ENCODE data around the gene RPS6KL1.

Gene RPS6KL1

GRCh38 chr14:74912111-74912510, 10.9 kb downstream of the RPS6KL1 start:
- no peak for DNase-seq (ENCODE audit: low read depth)

- no peak for DNase-seq (ENCODE audit: low read depth)
Observed at GRCh38 chr14:74911704-74912103, 11.4 kb downstream of the RPS6KL1 start.

GRCh38 chr14:74911221-74911620, 11.8 kb downstream of the RPS6KL1 start:
- no peak for DNase-seq (ENCODE audit: low read depth)

DNA sequence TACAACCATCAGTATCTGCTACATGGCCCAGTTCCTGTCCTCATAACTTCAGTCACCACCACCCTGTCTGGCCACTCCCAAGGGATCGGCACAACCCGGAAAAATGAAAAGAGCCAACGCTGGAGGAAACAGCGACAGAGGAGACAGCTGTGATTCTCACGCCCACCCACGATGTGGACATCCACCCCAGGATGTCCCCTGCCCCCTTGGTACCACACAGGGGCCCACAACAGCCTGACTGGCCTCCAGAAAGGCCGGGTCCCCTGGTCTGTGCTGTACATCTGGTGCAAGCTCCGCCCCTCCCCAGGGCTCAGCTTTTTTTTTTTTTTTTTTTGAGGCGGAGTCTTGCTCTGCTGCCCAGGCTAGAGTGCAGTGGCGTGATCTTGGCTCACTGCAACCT, 12.5 kb downstream of the RPS6KL1 start:
- no peak for DNase-seq (ENCODE audit: low read depth)

- DNase-seq (ENCODE audit: low read depth) = no peak
Observed at GRCh38 chr14:74909911-74910310, 13.1 kb downstream of the RPS6KL1 start.

DNA sequence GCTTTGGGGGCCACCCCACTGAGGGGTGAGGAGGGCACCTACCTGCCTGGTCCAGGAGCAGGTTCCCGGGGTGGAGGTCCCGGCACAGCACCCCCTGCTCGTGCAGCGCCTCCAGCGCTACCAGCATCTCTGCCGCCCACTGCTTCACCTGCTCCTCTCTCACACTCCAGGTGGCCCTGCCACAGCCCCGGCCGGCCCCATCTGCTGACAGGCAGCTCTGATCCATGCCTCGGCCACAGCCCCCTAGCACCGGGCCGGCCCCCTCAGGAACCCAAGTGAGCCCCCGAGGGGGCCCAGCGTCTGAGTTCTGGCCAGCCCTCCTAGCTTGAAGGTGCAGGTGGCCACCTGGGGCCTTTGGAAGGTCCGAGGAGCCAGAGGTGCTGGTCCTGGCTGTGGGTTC, 13.6 kb downstream of the RPS6KL1 start:
- no peak for DNase-seq (ENCODE audit: low read depth)

DNA sequence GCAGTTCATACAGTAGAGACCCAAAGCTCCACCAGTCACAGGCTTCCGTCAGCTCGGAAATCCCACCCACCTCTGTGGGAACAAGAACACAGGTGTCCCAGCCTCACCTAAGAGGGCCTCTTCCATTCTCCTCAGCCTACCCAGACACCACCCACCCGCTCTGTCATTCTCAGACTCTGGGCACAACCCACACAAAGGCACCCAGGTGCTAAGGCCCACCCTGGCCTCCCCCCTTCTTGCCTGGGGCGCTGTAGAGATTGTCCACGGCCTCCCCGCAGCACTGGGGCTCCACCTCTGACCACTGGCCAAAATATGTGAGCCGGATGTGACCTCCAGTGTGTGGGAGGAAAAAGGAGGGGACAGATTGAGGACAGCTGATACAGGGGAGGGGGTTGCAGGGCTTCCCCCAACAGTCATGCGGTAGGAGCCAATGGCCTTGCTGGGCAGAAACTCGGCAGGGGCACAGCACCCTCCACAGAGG, 14.2 kb downstream of the RPS6KL1 start:
- no peak for DNase-seq (ENCODE audit: low read depth)

- no peak for DNase-seq (ENCODE audit: low read depth)
Observed at GRCh38 chr14:74907744-74908143, 15.3 kb downstream of the RPS6KL1 start.

- no peak for DNase-seq (ENCODE audit: low read depth)
Observed at GRCh38 chr14:74906925-74907521, 16.0 kb downstream of the RPS6KL1 start.

DNA sequence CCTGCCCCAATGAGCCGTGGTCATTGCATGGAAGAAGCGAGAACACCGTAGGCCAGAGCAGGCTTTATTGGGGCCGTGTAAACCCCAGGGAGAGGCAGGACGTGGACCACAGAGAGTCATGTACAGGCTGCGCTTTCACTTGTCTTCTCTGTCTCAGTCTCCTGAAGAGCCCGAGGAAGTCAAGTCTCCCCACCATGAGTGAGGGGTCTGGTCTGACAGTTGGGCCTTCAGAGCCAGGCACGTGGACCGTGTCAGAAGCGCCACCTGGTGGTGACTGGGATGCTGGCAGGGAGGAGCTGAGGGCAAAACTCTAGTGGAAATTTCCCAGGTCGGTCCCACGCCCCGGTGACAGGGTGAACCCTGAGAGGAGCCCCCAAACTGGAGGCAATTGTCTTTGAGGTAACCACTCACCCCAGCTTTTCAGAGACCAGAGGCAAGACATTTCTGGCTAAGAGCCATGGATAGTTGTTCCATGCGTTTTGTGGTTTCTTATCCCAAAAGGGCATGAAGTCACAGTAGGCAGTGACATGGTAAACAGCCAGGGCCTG, 17.4 kb downstream of the RPS6KL1 start:
- peak; percentile 70 for DNase-seq (ENCODE audit: low read depth)

DNA sequence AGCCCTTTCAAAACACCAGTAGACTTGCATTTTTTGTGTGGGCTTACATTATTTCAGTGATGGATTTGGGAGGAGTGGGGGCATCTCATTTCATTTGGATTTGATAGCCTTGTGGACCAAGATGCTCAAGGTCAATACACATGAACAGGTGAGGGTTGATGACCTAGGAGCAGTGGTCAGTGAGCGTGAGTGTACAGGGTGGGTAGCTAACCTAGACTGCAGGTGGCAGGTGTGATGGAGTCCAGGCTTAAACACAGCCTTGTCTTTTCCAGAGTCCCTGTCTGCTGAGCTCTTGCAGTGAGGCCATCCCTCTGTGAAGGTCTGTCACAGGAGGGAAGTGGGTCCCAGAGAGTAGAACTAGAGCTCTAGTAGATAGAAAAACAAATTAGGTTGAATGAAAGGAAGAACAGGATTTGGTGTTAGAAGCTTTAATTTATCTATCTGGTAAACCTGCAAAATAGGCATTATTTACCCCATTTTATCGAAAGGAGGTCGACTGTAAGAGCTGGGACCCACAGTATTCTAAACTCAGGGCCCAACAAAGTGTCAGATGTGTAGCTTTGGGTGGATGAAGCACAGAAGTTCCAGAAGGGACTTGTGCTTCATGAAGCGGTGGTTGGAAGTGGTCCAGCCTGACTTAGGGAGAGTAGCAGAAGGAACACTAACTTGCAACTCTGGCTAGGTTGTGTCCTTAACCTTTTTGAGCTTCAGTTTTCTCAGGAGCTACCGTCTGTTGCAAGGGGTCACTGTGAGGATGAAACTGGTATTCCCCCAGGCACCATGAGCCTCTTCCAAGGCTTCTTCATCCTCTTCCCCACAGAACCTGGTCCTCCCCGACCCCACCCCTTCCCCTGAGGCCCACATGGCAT, 18.2 kb downstream of the RPS6KL1 start:
- DNase-seq (ENCODE audit: low read depth) = no peak

DNA sequence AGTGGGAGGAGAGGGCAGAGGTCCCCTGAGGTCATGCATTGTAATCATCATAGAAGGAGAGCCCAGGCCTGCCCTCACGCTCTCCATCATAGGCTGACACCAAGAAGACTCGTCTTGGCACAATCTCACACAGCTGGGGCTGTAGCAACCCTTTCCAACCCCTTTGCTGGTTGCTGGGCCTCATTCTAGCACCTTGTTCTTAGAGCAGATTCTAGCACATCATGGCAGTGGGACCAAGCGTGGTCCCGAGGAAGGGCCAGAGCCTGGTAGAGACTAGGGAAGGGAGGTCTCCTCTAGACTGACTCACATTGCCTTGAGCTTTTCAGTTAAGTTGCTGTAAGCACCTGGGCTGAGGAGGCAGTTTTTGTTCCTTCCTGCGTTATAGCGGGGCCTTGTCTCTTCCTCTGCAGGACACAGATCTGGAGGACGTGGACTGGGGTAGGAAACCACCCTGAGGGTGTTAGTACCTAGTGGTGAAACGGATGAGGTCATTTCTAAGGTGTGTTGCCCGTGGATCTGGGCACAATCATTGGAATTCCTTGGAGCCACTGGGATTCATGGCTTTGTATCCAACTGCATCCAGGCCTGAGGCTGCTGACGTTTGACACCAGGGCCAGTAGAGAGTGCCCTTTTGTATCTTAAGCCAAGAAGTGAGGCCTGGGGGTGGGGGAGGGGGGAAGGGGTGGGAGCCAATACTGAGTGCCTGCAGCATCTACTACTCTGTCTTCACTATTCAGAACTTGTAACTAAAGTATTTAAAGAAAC, 19.9 kb downstream of the RPS6KL1 start:
- no peak for DNase-seq (ENCODE audit: low read depth)

GRCh38 chr14:74898694-74899093, 24.4 kb downstream of the RPS6KL1 start:
- no peak for DNase-seq (ENCODE audit: low read depth)

DNA sequence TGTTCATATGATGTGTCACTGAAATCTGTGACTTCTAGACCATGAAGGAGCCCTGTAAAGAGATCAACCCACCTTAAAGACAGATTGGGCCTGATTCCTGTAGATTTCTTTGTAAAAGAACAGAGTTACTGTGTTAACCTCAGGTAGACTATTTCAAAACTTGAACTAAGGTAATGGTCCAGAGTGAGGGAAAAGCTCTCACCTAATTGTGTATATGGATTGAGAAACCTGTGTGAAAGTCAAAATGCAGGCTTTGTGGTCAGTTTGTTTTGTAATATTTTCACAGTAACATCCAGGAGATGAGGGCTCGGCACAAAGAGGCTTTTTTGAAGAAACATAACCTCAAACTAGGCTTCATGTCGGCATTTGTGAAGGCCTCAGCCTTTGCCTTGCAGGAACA, 25.0 kb downstream of the RPS6KL1 start:
- DNase-seq (ENCODE audit: low read depth) = no peak

DNA sequence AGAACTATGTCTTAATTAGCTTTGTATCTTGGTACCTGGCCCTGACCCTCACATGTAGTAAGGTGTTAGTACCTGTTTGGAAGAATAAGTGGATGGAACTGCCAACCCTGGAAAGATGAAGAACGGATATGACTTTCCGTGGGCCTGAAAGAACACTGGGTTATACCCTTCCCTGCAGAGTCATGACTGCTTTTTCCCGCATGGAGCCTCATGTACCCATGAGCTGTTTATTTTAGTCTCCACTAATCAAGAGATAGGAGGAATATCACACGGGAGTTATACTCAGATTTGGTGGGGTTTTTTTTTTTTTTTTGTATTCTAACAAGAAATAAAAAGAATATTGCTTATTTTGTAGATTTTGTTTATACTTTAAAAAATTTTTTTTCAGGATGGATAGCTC, 25.4 kb downstream of the RPS6KL1 start:
- DNase-seq (ENCODE audit: low read depth) = no peak

DNA sequence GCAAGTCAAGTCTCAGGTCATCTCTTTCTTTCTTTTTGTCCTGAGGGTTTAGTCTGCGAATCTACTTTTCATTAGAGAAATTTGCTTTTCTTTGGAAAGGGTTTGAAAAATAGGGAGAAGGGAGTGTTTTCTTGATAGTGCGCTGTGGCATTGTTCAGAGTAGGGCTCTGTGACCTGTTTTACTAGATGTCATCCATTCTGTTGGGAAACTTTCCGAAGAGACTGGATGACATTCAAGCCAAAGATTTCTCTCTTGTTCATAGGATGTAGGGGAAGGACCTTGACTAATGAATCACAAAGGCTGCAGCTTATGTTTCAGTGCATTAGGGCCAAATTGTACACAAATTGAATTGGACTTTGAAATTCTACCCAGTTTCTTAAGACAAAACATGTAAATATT, 26.7 kb downstream of the RPS6KL1 start:
- DNase-seq (ENCODE audit: low read depth) = no peak

- DNase-seq (ENCODE audit: low read depth) = no peak
Observed at GRCh38 chr14:74893614-74894091, 29.4 kb downstream of the RPS6KL1 start.

GRCh38 chr14:74892745-74893144, 30.3 kb downstream of the RPS6KL1 start:
- no peak for DNase-seq (ENCODE audit: low read depth)

DNA sequence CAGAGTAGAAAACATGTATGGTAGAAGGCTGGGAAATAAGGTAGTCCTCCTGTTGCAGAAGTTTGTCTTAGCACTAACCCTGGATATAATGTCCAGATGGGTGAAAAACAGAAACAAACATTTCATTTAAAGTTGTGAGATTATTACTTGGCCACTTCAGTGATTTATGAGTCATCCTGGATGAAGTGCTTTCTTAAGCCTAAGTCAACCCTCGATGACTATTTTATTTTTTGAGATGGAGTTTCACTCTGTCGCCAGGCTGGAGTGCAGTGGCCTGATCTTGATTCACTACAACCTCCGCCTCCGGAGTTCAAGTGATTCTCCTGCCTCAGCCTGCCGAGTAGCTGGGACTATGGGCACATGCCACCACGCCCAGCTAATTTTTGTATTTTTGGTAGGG, 31.2 kb downstream of the RPS6KL1 start:
- no peak for DNase-seq (ENCODE audit: low read depth)

DNA sequence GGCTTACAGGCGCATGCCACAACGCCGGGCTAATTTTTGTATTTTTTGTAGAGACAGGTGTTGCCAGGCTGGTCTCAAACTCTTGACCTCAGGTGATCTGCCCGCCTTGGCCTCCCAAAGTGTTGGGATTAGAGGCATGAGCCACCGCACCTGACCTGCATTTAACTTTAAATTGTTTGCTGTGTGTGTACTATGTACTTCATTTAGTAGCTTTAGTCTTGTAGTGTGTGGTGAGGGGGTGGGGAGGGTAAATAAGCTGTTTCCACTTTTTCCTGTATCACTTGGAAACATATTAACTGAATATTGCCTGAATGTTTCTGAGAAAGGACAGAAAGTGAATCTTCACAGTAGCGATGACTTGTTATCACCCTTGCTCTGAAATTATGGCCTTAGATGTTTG, 32.8 kb downstream of the RPS6KL1 start:
- no peak for DNase-seq (ENCODE audit: low read depth)

- no peak for DNase-seq (ENCODE audit: low read depth)
Observed at GRCh38 chr14:74888164-74889158, 34.6 kb downstream of the RPS6KL1 start.

Measured in stimulated activated CD4-positive, alpha-beta T cell treated with anti-CD3 and anti-CD28 coated beads, Interleukin-2, amount 100 ng/mL, for 4 hours (primary cell).